ENCODE measurements around the gene PPP6R2. TPM values are rescaled to one million over a fixed set of nuclear protein-coding genes. Genes with fewer than 3 reads are reported as not detected.

PPP6R2 gene
- total and polyA plus RNA-seq, 2 donors (not counting 1 experiment from before 2014, with no cell fraction given) = 19.7 to 44.4 TPM

DNA sequence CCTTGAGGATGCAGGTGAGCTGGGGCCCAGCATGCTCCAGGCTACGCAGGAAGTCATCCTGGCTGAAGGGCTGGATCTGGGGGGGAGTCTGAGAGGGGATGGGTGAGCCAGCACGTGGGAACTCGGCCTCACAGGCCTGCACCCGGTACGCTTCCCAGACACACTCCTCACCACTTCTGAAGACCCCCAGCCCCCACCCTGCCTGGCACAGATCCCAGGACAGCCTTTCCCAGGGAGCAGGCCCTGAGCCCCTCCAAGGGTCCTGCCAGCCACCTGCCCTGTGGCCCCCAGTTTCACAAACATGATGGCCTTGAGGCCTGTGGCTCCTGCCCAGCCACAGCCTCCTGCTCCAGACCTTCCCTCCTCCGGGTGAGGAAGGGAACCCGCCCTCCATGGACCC, 30.1 kb upstream of the PPP6R2 start:
- no peak overlapping the region for H3K27ac ChIP-seq (ENCODE audit: insufficient read depth, low read length)
- peaks cover 12% of the 10 kb centered on the region for H3K4me1 ChIP-seq (ENCODE audit: control insufficient read depth, extremely low read depth, insufficient read depth, low read length)
- H3K9me3 ChIP-seq (ENCODE audit: control insufficient read depth, insufficient read depth, low read depth, low read length) = no peaks in the 10 kb centered on the region
- H3K4me2 ChIP-seq (ENCODE audit: extremely low read depth, insufficient read depth, low read length) = no peak overlapping the region
- H3K4me3 ChIP-seq (replicated peaks in 1 of 4; ENCODE audit: control extremely low read depth in 1 of 4, insufficient read depth in 1 of 4, low read depth in 3 of 4, low read length in 4 of 4) = no peak overlapping the region
- no peaks in the 10 kb centered on the region for H3K27me3 ChIP-seq (ENCODE audit: control insufficient read depth, insufficient read depth, low read length)
- no peaks in the 10 kb centered on the region for H3K79me2 ChIP-seq (ENCODE audit: control insufficient read depth, insufficient read depth, low read length)
- DNase-seq (ENCODE audit: low read depth in 2 of 2) = no peak
- no peak overlapping the region for H2AFZ ChIP-seq (ENCODE audit: low read length)
- TF ChIP-seq, protein P1, sequence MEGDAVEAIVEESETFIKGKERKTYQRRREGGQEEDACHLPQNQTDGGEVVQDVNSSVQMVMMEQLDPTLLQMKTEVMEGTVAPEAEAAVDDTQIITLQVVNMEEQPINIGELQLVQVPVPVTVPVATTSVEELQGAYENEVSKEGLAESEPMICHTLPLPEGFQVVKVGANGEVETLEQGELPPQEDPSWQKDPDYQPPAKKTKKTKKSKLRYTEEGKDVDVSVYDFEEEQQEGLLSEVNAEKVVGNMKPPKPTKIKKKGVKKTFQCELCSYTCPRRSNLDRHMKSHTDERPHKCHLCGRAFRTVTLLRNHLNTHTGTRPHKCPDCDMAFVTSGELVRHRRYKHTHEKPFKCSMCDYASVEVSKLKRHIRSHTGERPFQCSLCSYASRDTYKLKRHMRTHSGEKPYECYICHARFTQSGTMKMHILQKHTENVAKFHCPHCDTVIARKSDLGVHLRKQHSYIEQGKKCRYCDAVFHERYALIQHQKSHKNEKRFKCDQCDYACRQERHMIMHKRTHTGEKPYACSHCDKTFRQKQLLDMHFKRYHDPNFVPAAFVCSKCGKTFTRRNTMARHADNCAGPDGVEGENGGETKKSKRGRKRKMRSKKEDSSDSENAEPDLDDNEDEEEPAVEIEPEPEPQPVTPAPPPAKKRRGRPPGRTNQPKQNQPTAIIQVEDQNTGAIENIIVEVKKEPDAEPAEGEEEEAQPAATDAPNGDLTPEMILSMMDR (conservative IDR thresholded peaks at IDR 0.05 in 1 of 2, IDR thresholded peaks at IDR 0.05 in 1 of 2; ENCODE audit: low read depth in 1 of 2, low read length in 2 of 2) = no peak
- TF ChIP-seq EZH2 (IDR thresholded peaks at IDR 0.05; ENCODE audit: low read length, missing control alignments) = no peak
- H4K20me1 ChIP-seq (ENCODE audit: control insufficient read depth, extremely low read depth, insufficient read depth, low read length) = no peaks in the 10 kb centered on the region
- H3K9ac ChIP-seq (ENCODE audit: insufficient read depth, low read length) = no peak overlapping the region
- no peaks in the 10 kb centered on the region for H3K36me3 ChIP-seq (ENCODE audit: control insufficient read depth, insufficient read depth, low read length)

DNA sequence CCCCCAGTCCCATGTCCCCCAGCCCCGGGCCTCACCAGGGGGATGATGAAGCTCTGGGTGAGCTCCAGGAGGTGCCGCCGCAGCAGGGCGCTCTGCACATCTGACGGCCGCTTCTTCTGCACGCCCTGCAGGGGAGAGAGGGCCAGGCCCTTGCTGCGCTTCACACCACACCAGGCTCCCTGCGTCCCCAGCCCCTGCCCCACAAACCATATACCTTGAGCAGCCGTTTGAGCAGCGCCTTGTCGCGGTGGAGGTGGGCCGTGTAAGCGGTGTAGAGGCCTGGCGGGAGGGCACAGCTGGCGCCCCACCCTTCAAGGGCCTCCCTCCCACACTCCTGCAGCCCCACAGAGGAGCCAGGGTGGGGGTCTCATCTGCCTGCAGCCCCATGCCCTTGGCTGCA, 29.5 kb upstream of the PPP6R2 start:
- Histone ChIP-seq H3K27ac (ENCODE audit: insufficient read depth, low read length) (no peak overlapping the region), H3K9me3 (ENCODE audit: control insufficient read depth, insufficient read depth, low read depth, low read length) (no peaks in the 10 kb centered on the region), H4K20me1 (ENCODE audit: control insufficient read depth, extremely low read depth, insufficient read depth, low read length) (no peaks in the 10 kb centered on the region), H3K4me2 (ENCODE audit: extremely low read depth, insufficient read depth, low read length) (no peak overlapping the region), H3K27me3 (ENCODE audit: control insufficient read depth, insufficient read depth, low read length) (no peaks in the 10 kb centered on the region), H3K79me2 (ENCODE audit: control insufficient read depth, insufficient read depth, low read length) (no peaks in the 10 kb centered on the region), H3K4me3 (replicated peaks in 1 of 4; ENCODE audit: control extremely low read depth in 1 of 4, insufficient read depth in 1 of 4, low read depth in 3 of 4, low read length in 4 of 4) (no peak overlapping the region), H3K9ac (ENCODE audit: insufficient read depth, low read length) (no peak overlapping the region), H2AFZ (ENCODE audit: low read length) (no peak overlapping the region), H3K36me3 (ENCODE audit: control insufficient read depth, insufficient read depth, low read length) (no peaks in the 10 kb centered on the region), H3K4me1 (ENCODE audit: control insufficient read depth, extremely low read depth, insufficient read depth, low read length) (peaks cover 8% of the 10 kb centered on the region)
- DNase-seq (ENCODE audit: low read depth in 2 of 2) = no peak
- TF ChIP-seq, protein P1 (conservative IDR thresholded peaks at IDR 0.05 in 1 of 2, IDR thresholded peaks at IDR 0.05 in 1 of 2; ENCODE audit: low read depth in 1 of 2, low read length in 2 of 2) = no peak
- TF ChIP-seq EZH2 (IDR thresholded peaks at IDR 0.05; ENCODE audit: low read length, missing control alignments) = no peak

DNA sequence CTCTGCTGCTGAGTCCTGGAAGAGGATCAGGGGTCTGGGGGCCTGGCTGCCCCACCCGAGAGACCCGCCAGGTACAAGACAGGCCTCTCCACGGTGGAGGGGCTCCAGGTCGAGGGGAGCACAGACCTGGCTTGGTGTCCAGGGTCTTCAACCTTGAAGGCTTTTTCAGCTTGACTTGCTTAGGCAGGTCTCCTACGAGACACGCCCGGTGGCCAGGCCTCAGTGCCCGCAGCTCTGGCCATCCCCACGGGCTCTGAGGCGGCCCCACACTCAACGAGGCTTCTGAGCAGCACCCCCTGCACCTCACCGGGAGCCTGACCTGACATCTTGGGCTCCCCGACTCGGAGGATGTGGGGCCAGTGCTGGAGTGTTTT, 29.1 kb upstream of the PPP6R2 start:
- Histone ChIP-seq H3K27me3 (ENCODE audit: control insufficient read depth, insufficient read depth, low read length) (no peaks in the 10 kb centered on the region), H2AFZ (ENCODE audit: low read length) (no peak overlapping the region), H3K4me2 (ENCODE audit: extremely low read depth, insufficient read depth, low read length) (no peak overlapping the region), H3K36me3 (ENCODE audit: control insufficient read depth, insufficient read depth, low read length) (no peaks in the 10 kb centered on the region), H3K79me2 (ENCODE audit: control insufficient read depth, insufficient read depth, low read length) (no peaks in the 10 kb centered on the region), H3K4me1 (ENCODE audit: control insufficient read depth, extremely low read depth, insufficient read depth, low read length) (peaks cover 4% of the 10 kb centered on the region), H4K20me1 (ENCODE audit: control insufficient read depth, extremely low read depth, insufficient read depth, low read length) (no peaks in the 10 kb centered on the region), H3K9ac (ENCODE audit: insufficient read depth, low read length) (no peak overlapping the region), H3K27ac (ENCODE audit: insufficient read depth, low read length) (no peak overlapping the region), H3K9me3 (ENCODE audit: control insufficient read depth, insufficient read depth, low read depth, low read length) (no peaks in the 10 kb centered on the region), H3K4me3 (replicated peaks in 1 of 4; ENCODE audit: control extremely low read depth in 1 of 4, insufficient read depth in 1 of 4, low read depth in 3 of 4, low read length in 4 of 4) (no peak overlapping the region)
- no peak for DNase-seq (ENCODE audit: low read depth in 2 of 2)
- no peak for TF ChIP-seq EZH2 (IDR thresholded peaks at IDR 0.05; ENCODE audit: low read length, missing control alignments)
- TF ChIP-seq, protein P1 (conservative IDR thresholded peaks at IDR 0.05 in 1 of 2, IDR thresholded peaks at IDR 0.05 in 1 of 2; ENCODE audit: low read depth in 1 of 2, low read length in 2 of 2) = no peak
